GM21528 (cell line): Measurements from ENCODE around the gene VCPKMT.
A peak's percentile ranks its signal among the peaks of the same experiment; 100 is the strongest.

Source experiments
- ATAC-seq: cut with Tn5 transposase; IDR thresholded peaks from one replicate; pipeline ENCODE4 v1.9.1; 2021; ENCODE audit warnings: mild to moderate bottlenecking, moderate library complexity; ENCODE audit not compliant: unreplicated experiment, low FRiP score

The VCPKMT gene

GRCh38 chr14:50116181-50116956 is at the start of gene VCPKMT:
TSS of gene VCPKMT (minus strand) at chr14:50116572. CDS start at chr14:50116552, 20 bp downstream.
- peak; percentile 88 for ATAC-seq

GRCh38 chr14:50156111-50156510 is 39.7 kb upstream of the VCPKMT start:
- ATAC-seq, result no peak

GRCh38 chr14:50148799-50149198 is 32.4 kb upstream of the VCPKMT start:
- ATAC-seq, result no peak

- no peak for ATAC-seq
Measured at GRCh38 chr14:50139192-50139591, 22.8 kb upstream of the VCPKMT start.

GRCh38 chr14:50127802-50128201 is 11.4 kb upstream of the VCPKMT start:
- no peak for ATAC-seq

GRCh38 chr14:50123062-50123461 is 6.7 kb upstream of the VCPKMT start:
- no peak for ATAC-seq

GRCh38 chr14:50122291-50122690 is 5.9 kb upstream of the VCPKMT start:
- ATAC-seq, result no peak

GRCh38 chr14:50121486-50121885 is 5.1 kb upstream of the VCPKMT start:
- ATAC-seq, result no peak

GRCh38 chr14:50117456-50117855 is 1.1 kb upstream of the VCPKMT start:
- no peak for ATAC-seq

GRCh38 chr14:50116966-50117365 is 594 bp upstream of the VCPKMT start:
- ATAC-seq, result no peak

- ATAC-seq, result no peak
Measured at GRCh38 chr14:50113381-50114035, 2.9 kb downstream of the VCPKMT start.

GRCh38 chr14:50110323-50111037 is 5.9 kb downstream of the VCPKMT start:
- no peak for ATAC-seq

GRCh38 chr14:50109342-50109741 is 7.0 kb downstream of the VCPKMT start:
- no peak for ATAC-seq

- ATAC-seq, result no peak
Measured at GRCh38 chr14:50107850-50108249, 8.5 kb downstream of the VCPKMT start.

GRCh38 chr14:50106178-50106577 is 10.2 kb downstream of the VCPKMT start:
- no peak for ATAC-seq

GRCh38 chr14:50103558-50103957 is 12.8 kb downstream of the VCPKMT start:
- ATAC-seq, result no peak

GRCh38 chr14:50101417-50101816 is 15.0 kb downstream of the VCPKMT start:
- no peak for ATAC-seq

- ATAC-seq, result no peak
Measured at GRCh38 chr14:50100805-50101204, 15.6 kb downstream of the VCPKMT start.

GRCh38 chr14:50099335-50099734 is 17.0 kb downstream of the VCPKMT start:
- ATAC-seq, result no peak

GRCh38 chr14:50095895-50096294 is 20.5 kb downstream of the VCPKMT start:
- no peak for ATAC-seq

GRCh38 chr14:50094056-50094755 is 22.2 kb downstream of the VCPKMT start:
- ATAC-seq, result no peak
